ENCODE measurements around the gene TLR4.

- no peak for TF ChIP-seq CTCF (IDR thresholded peaks at IDR 0.05)
- no peak for TF ChIP-seq POLR2A (IDR thresholded peaks at IDR 0.05)
These were observed 21.3 kb downstream of the TLR4 start for GRCh38 chr9:117725426-117725887.
